ENCODE data around the gene PRR27.

DNA sequence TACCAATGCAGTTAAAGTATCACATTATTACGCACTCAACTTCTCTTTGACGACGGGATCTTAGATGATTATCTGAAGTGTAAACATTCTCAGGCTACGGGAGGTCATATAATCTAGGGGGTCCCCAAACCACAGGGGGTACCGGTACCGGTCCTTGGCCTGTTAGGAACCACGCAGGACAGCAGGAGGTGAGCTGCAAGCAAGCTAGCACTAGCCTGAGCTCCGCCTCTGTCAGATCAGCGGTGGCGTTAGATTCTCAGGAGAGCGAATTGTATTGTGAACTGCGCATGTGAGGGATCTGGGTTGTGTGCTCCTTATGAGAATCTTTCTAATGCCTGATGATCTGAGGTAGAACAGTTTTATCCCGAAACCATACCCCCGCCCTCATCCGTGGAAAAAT, 20.6 kb upstream of the PRR27 start:
- TF ChIP-seq, protein P1, sequence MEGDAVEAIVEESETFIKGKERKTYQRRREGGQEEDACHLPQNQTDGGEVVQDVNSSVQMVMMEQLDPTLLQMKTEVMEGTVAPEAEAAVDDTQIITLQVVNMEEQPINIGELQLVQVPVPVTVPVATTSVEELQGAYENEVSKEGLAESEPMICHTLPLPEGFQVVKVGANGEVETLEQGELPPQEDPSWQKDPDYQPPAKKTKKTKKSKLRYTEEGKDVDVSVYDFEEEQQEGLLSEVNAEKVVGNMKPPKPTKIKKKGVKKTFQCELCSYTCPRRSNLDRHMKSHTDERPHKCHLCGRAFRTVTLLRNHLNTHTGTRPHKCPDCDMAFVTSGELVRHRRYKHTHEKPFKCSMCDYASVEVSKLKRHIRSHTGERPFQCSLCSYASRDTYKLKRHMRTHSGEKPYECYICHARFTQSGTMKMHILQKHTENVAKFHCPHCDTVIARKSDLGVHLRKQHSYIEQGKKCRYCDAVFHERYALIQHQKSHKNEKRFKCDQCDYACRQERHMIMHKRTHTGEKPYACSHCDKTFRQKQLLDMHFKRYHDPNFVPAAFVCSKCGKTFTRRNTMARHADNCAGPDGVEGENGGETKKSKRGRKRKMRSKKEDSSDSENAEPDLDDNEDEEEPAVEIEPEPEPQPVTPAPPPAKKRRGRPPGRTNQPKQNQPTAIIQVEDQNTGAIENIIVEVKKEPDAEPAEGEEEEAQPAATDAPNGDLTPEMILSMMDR (conservative IDR thresholded peaks at IDR 0.05): no peak
- no peak for TF ChIP-seq ZFX (IDR thresholded peaks at IDR 0.05)

Data from C4-2B (cell line).